Glomerular visceral epithelial cell (primary cell): Measurements from ENCODE around the gene RBFOX2.
A peak's percentile ranks its signal among the peaks of the same experiment; 100 is the strongest.

Experiments
- DNase-seq: peaks from one replicate; pipeline ENCODE4 v3.0.0-alpha.2; 2016; ENCODE audit errors: extremely low spot score

Gene RBFOX2

GRCh38 chr22:35781898-35782297, 246.7 kb downstream of the RBFOX2 start:
- DNase-seq: no peak

- DNase-seq: peak; percentile 42
Observed at GRCh38 chr22:35777335-35777975, 251.2 kb downstream of the RBFOX2 start.

- DNase-seq: no peak
Observed at GRCh38 chr22:35775339-35775738, 253.3 kb downstream of the RBFOX2 start.

- no peak for DNase-seq
Observed at GRCh38 chr22:35769974-35770373, 258.6 kb downstream of the RBFOX2 start.

GRCh38 chr22:35766654-35767580, 261.7 kb downstream of the RBFOX2 start:
- DNase-seq: no peak

- peak; percentile 13 for DNase-seq
Observed at GRCh38 chr22:35761037-35761436, 267.6 kb downstream of the RBFOX2 start.

- no peak for DNase-seq
Observed at GRCh38 chr22:35758394-35758793, 270.2 kb downstream of the RBFOX2 start.

GRCh38 chr22:35756722-35757121, 271.9 kb downstream of the RBFOX2 start:
- DNase-seq: no peak

- no peak for DNase-seq
Observed at GRCh38 chr22:35754761-35755160, 273.9 kb downstream of the RBFOX2 start.

GRCh38 chr22:35752863-35753189, 275.8 kb downstream of the RBFOX2 start:
- DNase-seq: no peak

- DNase-seq: no peak
Observed at GRCh38 chr22:35752006-35752862, 276.4 kb downstream of the RBFOX2 start.

- DNase-seq: peak; percentile 92
Observed at GRCh38 chr22:35749808-35750207, 278.8 kb downstream of the RBFOX2 start.

GRCh38 chr22:35746946-35747703, 281.5 kb downstream of the RBFOX2 start:
- DNase-seq: no peak

- no peak for DNase-seq
Observed at GRCh38 chr22:35746248-35746647, 282.4 kb downstream of the RBFOX2 start.

GRCh38 chr22:35743326-35743860, 285.2 kb downstream of the RBFOX2 start:
- no peak for DNase-seq

GRCh38 chr22:35742342-35743100, 286.1 kb downstream of the RBFOX2 start:
- peak; percentile 41 for DNase-seq

- no peak for DNase-seq
Observed at GRCh38 chr22:35740616-35741015, 288.0 kb downstream of the RBFOX2 start.

GRCh38 chr22:35739931-35740380, 288.7 kb downstream of the RBFOX2 start:
- DNase-seq: no peak

- no peak for DNase-seq
Observed at GRCh38 chr22:35739076-35739930, 289.3 kb downstream of the RBFOX2 start.
